Neural crest cell (in vitro differentiated cells): ENCODE data around the gene UFSP1. TPM values are rescaled to one million over a fixed set of nuclear protein-coding genes. Genes with fewer than 3 reads are reported as not detected.
A peak's percentile ranks its signal among the peaks of the same experiment; 100 is the strongest.
"Not testable (repeated sequence)": the region's sequence is repeated elsewhere in the genome, so short reads cannot be mapped to it uniquely, and the experiment has no call there.

Experiments
- DNase-seq: peaks from one replicate; pipeline ENCODE4 v3.0.0; 2021; ENCODE audit warnings: low read depth, mixed read lengths, low spot score
- H3K27ac Mint-ChIP-seq: one replicate; pipeline ENCODE4 v1.8.0; 2021; ENCODE audit warnings: mild to moderate bottlenecking, mixed read lengths; ENCODE audit not compliant: unreplicated experiment
- H3K27me3 Mint-ChIP-seq: 2 replicates; pipeline ENCODE4 v1.8.0; 2021; ENCODE audit warnings: low read depth, mild to moderate bottlenecking, mixed read lengths
- H3K36me3 Mint-ChIP-seq: 2 replicates; pipeline ENCODE4 v1.8.0; 2021; ENCODE audit warnings: low read depth, mild to moderate bottlenecking, mixed read lengths
- H3K4me1 Mint-ChIP-seq: 2 replicates; pipeline ENCODE4 v1.8.0; 2021; ENCODE audit warnings: mixed read lengths
- H3K4me3 Mint-ChIP-seq: one replicate; pipeline ENCODE4 v1.8.0; 2021; ENCODE audit warnings: mild to moderate bottlenecking, mixed read lengths
- H3K9me3 Mint-ChIP-seq: 2 replicates; pipeline ENCODE4 v1.8.0; 2021; ENCODE audit warnings: mixed read lengths
- long read RNA-seq: library from polyadenylated mRNA; unstranded; transcript quantifications from one replicate; pipeline ENCODE4 v2.0.0, GENCODE V29; 2020
- total RNA-seq: library from RNA; stranded (reverse); gene quantifications from 2 replicates; pipeline ENCODE4 v1.2.1, GENCODE V29; 2021
- TF ChIP-seq, protein P1 (sequence below): fragments of 200-600 bp; sonication (generic); conservative IDR thresholded peaks from 2 replicates; pipeline ENCODE4 v1.5.0; 2021; ENCODE audit warnings: antibody characterized with exemption, mild to moderate bottlenecking

The UFSP1 gene
- 4.4 and 4.6 TPM in 2 replicates for total RNA-seq
- long read RNA-seq, result 0 reads

DNA sequence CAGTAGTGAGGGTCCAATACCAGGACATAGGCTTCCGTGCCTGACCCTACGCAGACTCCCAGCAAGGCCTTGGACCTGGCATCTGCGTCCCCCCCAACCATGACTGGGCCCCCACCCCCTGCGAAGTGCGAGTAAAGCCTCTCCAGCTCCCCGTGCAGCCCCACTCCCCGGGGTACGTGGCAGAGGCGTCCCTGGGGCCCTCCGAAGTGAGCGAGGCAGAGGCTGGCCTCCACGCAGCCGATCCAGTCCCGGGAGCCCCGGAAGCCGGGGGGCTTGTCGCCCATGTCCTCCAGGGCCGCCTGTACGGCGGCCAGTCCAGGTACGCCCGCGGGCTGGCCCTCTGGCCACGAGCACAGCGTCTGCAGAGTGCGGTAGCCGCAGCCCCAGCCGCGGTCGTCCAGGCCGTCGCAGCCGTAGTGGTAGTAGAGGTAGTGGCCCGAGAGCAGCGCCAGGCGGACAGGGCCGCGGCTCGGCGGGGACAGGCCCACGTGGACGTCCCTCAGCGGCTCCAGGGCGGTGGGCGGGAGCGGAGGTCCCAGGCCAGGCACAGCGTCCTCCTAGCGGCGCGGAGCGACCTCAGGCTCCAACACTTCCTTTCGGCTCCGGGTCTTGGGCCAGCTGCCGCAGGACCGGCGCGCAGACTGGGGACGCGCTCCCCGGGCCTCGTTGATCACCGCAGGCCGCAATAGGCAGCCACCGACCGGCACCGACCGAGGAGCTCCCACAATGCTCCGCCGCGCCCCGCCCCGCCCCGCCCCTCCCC lies at the start of gene UFSP1:
Gene UFSP1, minus strand, starts transcription at position 728 of the 763 bp plus-strand sequence. Its CDS starts 444 bp downstream, at position 284.
- peaks cover 26% of the 10 kb centered on the region for H3K27me3 Mint-ChIP-seq
- TF ChIP-seq, protein P1, sequence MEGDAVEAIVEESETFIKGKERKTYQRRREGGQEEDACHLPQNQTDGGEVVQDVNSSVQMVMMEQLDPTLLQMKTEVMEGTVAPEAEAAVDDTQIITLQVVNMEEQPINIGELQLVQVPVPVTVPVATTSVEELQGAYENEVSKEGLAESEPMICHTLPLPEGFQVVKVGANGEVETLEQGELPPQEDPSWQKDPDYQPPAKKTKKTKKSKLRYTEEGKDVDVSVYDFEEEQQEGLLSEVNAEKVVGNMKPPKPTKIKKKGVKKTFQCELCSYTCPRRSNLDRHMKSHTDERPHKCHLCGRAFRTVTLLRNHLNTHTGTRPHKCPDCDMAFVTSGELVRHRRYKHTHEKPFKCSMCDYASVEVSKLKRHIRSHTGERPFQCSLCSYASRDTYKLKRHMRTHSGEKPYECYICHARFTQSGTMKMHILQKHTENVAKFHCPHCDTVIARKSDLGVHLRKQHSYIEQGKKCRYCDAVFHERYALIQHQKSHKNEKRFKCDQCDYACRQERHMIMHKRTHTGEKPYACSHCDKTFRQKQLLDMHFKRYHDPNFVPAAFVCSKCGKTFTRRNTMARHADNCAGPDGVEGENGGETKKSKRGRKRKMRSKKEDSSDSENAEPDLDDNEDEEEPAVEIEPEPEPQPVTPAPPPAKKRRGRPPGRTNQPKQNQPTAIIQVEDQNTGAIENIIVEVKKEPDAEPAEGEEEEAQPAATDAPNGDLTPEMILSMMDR, result no peak
- H3K36me3 Mint-ChIP-seq, result peaks cover 23% of the 10 kb centered on the region
- peak within 1 kb of the TSS; percentile 90 for H3K4me3 Mint-ChIP-seq
- H3K27ac Mint-ChIP-seq, result peak within 1 kb of the TSS; percentile 98
- no peaks in the 10 kb centered on the region for H3K9me3 Mint-ChIP-seq
- DNase-seq, result no peak
- H3K4me1 Mint-ChIP-seq, result peaks cover 46% of the 10 kb centered on the region

DNA sequence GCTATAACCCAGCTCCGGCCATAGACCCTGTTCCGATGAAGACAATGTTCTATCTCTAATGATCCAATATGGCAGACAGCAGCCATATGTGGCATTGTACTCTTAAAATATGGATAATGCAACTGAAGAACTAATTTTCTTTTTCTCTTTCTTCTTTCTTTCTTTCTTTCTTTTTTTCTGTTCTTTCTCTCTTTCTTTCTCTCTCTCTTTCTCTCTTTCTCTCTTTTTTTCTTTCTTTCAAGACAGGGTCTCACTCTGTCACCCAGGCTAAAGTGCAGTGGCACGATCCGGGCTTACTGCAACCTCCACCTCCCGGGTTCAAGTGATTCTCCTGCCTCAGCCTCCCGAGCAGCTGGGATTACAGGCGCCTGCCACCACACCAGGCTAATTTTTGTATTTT lies 46.7 kb upstream of the UFSP1 start:
- H3K4me3 Mint-ChIP-seq, H3K27ac Mint-ChIP-seq, H3K9me3 Mint-ChIP-seq, H3K4me1 Mint-ChIP-seq, H3K36me3 Mint-ChIP-seq, H3K27me3 Mint-ChIP-seq, DNase-seq: not testable (repeated sequence)

DNA sequence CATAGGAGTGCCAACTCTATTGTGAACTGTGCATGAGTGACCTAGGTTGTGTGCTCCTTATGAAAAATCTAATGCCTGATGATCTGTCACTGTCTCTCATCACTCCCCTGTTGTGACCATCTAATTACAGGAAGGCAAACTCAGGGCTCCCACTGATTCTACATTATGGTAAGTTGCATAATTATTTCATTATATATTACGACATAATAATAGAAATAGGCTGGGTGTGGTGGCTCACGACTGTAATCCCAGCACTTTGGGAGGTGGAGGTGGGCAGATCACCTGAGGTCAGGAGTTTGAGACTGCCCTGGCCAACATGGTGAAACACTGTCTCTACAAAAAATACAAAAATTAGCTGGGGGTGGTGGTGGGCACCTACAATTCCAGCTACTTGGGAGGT lies 45.9 kb upstream of the UFSP1 start:
- H3K4me1 Mint-ChIP-seq, H3K36me3 Mint-ChIP-seq, H3K4me3 Mint-ChIP-seq, H3K9me3 Mint-ChIP-seq, H3K27me3 Mint-ChIP-seq, H3K27ac Mint-ChIP-seq, DNase-seq: not testable (repeated sequence)

DNA sequence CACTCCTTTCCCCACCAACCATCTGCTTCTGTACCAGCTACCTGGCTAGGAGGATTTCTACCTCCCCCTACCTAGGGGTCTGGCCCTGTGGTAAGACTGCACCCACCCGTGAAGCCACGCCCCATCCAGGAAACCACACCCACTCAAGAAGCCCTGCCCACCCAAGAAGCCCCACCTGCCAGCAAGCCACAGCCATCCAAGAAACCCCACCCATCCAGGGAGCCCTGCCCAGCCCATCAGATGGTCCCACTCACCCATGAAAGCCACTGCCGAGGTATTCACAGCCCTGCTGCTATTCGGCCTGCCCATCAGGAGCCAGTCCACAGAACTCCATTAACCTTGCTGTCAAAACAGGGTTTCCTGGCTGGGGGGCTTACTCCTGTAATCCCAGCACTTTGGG lies 44.2 kb upstream of the UFSP1 start:
- TF ChIP-seq, protein P1, result no peak
- H3K9me3 Mint-ChIP-seq, result peaks cover 8% of the 10 kb centered on the region
- H3K36me3 Mint-ChIP-seq, result no peaks in the 10 kb centered on the region
- no peak for DNase-seq
- no peaks in the 10 kb centered on the region for H3K4me1 Mint-ChIP-seq
- H3K4me3 Mint-ChIP-seq, result no peak overlapping the region
- H3K27ac Mint-ChIP-seq, result no peak overlapping the region
- peaks cover 8% of the 10 kb centered on the region for H3K27me3 Mint-ChIP-seq

DNA sequence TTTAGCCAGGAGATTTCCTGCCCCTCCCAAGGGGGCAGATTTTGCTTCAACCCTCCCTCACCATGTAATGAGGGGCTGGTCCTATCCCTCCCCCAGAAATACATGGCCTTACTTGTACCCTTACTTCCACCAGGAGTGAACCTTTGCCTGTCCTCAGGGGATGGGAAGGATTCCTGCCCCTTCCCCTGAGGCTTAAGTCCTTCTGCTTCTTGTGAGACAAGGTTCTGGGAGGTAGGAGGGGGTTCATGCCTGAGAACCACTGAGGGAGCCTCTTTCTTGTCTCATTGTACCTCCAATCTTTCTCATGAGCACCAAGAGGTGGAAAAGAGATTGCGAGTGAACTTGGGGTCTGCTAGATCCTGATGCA lies 40.3 kb upstream of the UFSP1 start:
- Mint-ChIP-seq H3K27me3 (peaks cover 8% of the 10 kb centered on the region), H3K4me3 (no peak overlapping the region), H3K4me1 (no peaks in the 10 kb centered on the region), H3K36me3 (no peaks in the 10 kb centered on the region), H3K9me3 (peaks cover 4% of the 10 kb centered on the region), H3K27ac (peak overlapping the region; percentile 24)
- no peak for DNase-seq
- TF ChIP-seq, protein P1, result no peak

DNA sequence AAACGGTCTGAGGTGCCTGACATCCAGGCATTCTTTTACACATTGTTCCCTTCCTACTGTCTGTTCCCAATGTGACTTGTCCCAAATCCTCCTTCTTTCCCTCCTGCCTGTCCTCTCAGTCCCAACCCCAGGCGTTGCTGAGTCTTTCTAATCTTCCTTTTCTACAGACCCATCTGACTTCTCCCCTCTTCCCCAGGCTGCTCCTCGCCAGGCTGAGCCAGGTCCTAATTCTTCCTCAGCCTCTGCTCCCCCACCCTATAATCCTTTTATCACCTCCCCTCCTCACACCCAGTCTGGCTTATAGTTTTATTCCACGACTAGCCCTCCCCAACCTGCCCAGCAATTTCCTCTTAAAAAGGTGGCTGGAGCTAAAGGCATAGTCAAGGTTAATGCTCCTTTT lies 34.1 kb upstream of the UFSP1 start:
- not testable (repeated sequence) for H3K4me3 Mint-ChIP-seq

DNA sequence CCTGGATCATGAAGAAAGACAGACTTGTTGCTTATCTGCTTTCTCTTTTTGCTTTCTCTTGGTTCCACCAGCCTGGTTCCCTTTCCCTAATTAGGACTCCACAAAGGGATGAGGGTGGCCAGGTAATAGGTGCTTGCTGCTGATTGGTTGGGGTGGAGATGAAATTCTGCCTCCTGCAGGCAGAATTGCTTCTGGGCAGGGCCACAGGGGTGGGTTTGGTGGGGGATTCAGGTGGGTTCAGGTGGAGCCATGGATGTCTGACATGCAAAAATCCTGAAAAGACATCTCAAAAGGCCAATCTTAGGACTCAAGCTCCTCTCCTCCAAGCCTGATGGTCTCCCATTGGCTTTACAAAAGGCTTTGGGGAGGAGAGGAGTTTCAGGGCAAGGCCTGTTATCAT lies 31.5 kb upstream of the UFSP1 start:
- TF ChIP-seq, protein P1, result no peak
- Mint-ChIP-seq H3K27ac (no peak overlapping the region), H3K36me3 (no peaks in the 10 kb centered on the region), H3K9me3 (no peaks in the 10 kb centered on the region), H3K4me1 (no peaks in the 10 kb centered on the region), H3K27me3 (peaks cover 15% of the 10 kb centered on the region), H3K4me3 (no peak overlapping the region)
- no peak for DNase-seq

More for the DNA sequence above, 34.1 kb upstream of the UFSP1 start:
- H3K9me3 Mint-ChIP-seq, H3K36me3 Mint-ChIP-seq, H3K4me1 Mint-ChIP-seq, H3K27ac Mint-ChIP-seq, DNase-seq: not testable (repeated sequence)
- peaks cover 15% of the 10 kb centered on the region for H3K27me3 Mint-ChIP-seq

DNA sequence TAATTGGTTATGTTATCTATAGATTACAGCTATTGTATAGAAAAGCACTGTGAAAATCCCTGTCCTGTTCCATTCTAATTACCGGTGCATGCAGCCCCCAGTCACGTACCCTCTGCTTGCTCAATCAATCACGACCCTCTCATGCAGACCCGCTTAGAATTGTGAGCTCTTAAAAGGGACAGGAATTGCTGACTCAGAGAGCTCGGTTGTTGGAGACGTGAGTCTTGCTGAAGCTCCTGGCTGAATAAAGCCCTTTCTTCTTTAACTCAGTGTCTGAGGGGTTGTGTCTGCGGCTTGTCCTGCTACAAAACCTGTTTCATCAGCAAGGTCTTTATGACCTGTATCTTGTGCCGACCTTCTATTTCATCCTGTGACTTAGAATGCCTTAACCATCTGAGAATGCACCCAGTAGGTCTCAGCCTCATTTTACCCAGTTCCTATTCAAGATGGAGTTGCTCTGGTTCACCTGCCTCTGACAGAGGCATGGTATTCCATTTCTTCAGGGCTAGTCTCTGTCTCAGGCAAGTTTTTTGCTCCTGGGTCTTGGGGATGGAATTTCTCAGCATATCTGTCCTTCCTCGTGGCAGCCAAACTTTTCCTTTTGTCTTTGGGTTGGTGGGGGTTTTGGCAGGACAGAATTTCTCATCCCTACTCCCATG lies 30.4 kb upstream of the UFSP1 start:
- H3K9me3 Mint-ChIP-seq, H3K27ac Mint-ChIP-seq, H3K4me3 Mint-ChIP-seq, H3K36me3 Mint-ChIP-seq, H3K4me1 Mint-ChIP-seq, DNase-seq: not testable (repeated sequence)
- H3K27me3 Mint-ChIP-seq, result peaks cover 15% of the 10 kb centered on the region

DNA sequence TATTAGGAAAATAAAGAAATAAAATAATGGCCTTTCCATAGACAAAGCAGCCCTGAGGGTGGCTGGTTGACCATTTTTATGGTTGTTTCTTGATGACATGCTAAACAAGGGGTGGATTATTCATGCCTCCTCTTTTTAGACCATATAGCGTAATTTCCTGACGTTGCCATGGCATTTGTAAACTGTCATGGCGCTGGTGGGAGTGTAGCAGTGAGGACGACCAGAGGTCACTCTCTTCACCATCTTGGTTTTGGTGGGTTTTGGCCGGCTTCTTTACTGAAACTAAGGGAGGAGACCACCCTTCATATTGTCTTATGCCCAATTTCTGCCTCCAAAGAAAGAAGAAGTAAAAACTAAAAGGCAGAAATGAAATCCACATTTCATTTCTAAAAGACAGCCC lies 29.8 kb upstream of the UFSP1 start:
- H3K27me3 Mint-ChIP-seq, result peaks cover 15% of the 10 kb centered on the region
- H3K27ac Mint-ChIP-seq, H3K9me3 Mint-ChIP-seq, DNase-seq, H3K36me3 Mint-ChIP-seq, H3K4me3 Mint-ChIP-seq, H3K4me1 Mint-ChIP-seq: not testable (repeated sequence)
